OCI-LY3 (cell line): ENCODE data around the gene ZNF428.

ENCODE experiments used
- CTCF ChIP-seq: fragments of 200-600, 300-600 bp; sonication (generic); IDR thresholded peaks from 2 replicates; pipeline ENCODE4 v1.5.1; 2014; ENCODE audit warnings: antibody characterized with exemption, low read length, low read depth
- EZH2phosphoT487 ChIP-seq: fragments of 200-600 bp; shearing (Covaris generic); IDR thresholded peaks from 2 replicates; pipeline ENCODE4 v1.6.1; 2018; ENCODE audit warnings: antibody characterized with exemption, mixed run types, low read depth

GRCh38 chr19:43652546-43652874, 33.1 kb upstream of the ZNF428 start:
- TF ChIP-seq CTCF (no peak), EZH2phosphoT487 (no peak)
